HG03039 (cell line): ENCODE measurements around the gene PRR5L.

Experiments
- ATAC-seq: cut with Tn5 transposase; IDR thresholded peaks from one replicate; pipeline ENCODE4 v1.9.1; 2021; ENCODE audit warnings: mild to moderate bottlenecking, moderate library complexity; ENCODE audit not compliant: unreplicated experiment

The PRR5L gene

DNA sequence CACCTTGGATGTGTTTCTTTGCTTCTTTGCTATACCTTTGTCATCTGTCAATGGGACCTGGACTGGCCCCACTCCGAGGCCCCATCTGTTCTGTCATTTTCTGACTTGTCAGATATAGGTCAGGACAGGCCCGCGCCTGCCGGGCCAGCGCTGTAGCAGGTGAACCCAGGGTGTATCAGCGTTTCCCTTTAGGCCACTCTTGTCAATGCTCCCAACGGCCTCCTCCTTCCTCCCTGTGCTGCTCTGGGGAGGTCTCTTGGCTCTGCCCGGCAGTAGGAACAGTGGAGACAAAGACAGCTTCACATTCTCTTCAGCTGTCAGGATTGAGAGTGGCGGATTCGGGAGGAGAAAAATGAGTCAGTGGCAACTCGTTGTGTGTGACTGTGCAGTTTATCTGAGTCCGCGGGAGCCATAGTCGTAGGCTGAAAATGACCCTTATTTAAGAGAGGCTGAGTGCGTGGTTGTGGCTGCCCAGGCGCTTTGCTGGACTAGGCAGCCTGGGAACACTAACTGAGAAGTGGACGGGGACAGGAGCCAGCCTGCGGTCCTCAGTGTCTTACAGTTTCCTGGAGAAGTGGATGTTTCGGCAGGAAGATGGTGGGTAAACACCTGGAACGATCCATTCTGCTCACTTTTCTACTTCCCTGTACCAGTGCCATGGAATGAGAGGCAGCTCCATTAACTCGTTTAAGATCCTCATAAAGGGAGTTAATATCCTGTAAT lies 102.3 kb downstream of the PRR5L start:
- ATAC-seq = no peak

DNA sequence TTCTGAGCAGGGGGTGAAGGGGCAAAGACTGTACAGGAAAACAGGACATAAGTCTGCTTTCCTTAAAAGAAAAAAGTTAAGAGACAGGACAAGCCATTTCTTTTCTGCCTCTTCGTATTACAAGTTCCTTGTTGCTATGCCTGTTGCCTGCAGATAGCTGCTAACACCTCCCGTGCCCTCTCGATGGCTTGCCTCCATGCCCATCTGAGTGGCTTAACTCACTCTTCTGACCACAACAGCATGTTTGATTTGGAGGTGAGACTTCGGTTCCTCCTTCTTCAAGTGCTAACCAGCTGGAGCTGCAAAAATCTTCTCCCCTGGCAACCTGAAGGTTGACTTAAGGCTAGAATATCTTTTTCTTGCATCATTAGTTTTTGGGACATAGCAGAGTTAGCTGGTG lies 103.1 kb downstream of the PRR5L start:
- ATAC-seq = no peak

DNA sequence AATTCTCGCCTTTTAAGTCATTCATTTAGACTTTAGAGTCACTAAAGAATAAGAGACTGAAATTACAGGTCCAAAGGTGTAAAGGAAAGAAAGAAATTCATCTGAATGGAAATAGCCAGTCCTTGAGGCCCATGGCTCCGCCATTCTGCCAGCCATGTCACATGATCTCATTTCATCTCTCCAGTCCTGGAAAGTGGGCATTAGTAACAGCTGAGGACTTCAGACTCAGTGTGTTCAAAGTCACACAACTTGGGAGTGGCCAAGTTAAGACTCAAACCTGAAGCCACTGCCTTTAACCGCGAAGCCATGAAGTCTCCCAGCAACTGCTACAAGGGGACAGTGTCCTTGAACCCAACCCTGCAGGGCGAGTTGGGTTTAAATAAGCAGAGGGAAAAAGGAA lies 103.7 kb downstream of the PRR5L start:
- no peak for ATAC-seq

DNA sequence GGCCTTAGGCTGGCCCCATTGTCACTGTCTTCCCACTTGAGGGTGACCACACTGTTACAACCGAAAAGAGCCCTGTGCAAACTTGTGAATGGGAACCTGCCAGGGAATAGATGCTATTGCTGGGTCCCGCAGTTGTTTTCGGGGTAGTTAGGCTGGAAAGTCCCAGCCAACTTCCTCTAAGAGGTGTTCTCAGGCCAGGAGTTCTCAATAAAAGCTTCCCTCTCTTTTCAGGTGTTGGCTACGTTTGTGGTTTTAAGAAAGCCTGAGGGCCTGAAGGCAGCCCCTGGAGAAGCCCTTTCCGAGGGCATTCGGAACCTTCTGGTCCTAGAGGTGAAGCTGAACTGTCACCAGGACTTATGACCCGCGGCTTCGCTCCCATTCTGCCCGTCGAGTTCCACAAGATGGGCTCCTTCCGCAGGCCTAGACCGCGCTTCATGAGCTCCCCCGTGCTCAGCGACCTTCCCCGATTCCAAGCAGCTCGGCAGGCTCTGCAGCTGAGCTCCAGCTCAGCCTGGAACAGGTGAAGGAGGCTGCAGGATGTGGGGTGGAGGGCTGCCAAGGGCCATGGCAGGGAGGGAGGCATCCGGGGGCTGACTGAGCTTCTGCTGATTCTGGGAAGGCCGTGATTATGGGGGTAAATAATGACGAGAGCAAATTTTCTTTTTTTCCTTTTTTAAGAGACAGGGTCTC lies 104.8 kb downstream of the PRR5L start:
- ATAC-seq = no peak

DNA sequence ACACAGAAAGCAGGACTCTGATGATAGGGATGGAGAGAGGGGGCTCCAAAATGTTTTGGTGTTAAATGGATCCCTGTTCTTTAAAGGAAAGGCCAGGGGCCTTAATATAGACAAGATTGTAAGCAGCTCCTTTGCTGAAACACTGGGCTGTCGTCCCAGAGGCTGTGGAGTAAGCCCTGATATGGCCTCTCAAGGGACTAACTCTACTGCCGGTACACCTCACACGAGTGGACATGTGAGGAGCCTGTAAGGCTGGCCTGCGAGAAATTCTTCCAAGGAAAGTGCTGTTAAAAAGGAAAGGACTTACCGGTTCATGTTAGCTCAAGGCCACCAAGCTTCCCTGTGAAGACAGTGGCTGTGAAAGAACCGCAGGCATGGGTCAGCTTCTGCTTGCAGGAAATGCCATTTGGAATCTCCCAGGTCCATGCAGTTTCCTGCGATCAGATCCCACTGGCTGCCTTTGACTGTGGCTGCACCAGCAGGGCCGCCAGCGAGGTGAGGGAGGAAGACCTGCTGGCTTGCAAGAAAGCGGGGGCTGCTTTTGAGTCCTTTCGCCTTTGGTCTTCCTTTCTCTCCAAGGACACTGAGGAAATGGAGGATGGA lies 106.6 kb downstream of the PRR5L start:
- no peak for ATAC-seq

DNA sequence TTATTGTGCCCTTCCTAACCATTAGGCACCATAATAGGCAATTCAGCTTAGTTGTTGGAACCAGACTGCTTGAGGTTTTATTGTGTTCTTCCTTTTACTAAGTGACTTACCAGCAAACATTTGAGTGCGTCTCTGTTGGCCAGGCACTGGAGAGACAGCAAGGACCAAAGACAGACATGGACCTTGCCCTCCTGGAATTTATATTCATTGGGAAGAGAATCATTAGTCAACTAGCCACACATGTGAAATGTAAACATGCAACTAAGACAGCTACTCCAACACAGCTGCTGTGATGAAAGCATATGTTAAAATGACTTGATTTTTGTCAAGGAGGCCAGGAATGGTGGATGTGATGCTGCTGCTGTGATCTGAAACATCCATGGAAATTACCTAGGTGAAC lies 107.6 kb downstream of the PRR5L start:
- ATAC-seq = no peak

DNA sequence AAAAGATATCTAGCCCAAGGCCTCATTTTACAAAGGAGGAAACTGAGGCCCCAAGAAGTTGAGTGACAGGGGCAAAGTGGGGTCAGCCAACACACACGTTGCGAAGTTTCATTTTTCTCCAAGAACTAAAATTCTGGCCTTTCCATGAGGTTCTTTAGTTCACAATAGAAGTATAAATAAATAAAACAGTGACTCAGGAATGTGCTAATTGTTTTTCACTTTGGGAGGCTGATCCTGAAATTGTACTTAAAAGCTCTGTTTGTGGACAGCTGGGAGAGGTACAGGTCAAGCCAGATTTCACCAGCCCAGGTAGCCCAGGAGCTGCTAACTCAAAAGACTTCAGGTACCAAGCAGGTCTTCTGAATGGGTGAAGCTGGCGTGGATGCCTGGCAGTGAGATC lies 108.7 kb downstream of the PRR5L start:
- ATAC-seq = no peak

DNA sequence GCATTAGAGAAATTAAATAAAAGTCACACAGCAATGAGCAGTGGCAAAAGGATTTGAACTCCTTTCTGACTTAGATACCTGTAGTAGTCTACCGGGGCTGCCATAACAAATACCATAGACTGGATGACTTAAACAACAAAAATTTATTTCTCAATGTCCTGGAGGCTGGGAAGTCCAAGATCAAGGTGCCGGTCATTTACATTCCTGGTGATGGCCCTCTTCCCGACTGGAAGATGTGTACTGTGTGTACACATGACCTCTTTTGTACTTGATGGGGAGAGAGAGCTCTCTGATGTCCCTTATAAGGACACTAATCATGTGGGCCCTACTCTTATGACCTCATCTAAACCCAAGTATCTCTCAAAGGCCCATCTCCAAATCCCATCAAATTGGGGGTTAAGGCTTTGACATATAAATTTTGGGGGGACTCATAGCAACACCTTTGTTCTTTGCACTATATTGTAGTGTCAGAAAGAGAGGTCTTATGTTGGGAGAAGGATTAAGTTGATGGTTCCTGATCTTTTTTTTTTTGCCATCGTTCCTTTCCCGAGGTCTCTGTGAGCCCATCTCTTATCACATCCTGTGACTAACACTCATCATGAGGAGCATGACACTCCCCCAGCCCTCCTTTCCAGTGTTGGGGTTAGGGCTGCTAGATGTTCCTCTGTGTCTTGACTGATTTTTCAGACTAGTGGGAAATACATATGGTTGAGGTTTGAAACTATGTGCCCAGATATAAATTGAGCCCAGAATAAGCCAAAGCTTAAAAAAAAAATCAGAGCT lies 109.7 kb downstream of the PRR5L start:
- no peak for ATAC-seq

DNA sequence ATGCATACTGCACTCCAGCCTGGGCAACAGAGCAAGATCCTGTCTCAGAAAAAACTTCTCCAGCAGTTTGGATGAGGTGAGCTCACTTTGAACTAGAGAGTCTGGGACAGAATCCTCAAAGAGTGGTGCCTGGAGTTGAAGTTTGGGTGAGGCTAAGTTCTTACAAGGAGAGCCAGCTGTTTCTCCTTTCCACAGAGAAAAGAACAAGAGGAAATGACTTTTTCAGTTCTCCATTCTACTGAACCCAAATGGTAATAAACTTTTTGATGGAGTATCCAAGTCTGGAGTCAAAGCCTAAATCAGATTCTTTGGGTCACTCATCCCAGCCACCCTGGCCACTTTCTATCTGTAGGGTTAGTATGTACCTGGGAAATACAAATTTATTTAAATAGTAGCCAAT lies 111.3 kb downstream of the PRR5L start:
- ATAC-seq = no peak

DNA sequence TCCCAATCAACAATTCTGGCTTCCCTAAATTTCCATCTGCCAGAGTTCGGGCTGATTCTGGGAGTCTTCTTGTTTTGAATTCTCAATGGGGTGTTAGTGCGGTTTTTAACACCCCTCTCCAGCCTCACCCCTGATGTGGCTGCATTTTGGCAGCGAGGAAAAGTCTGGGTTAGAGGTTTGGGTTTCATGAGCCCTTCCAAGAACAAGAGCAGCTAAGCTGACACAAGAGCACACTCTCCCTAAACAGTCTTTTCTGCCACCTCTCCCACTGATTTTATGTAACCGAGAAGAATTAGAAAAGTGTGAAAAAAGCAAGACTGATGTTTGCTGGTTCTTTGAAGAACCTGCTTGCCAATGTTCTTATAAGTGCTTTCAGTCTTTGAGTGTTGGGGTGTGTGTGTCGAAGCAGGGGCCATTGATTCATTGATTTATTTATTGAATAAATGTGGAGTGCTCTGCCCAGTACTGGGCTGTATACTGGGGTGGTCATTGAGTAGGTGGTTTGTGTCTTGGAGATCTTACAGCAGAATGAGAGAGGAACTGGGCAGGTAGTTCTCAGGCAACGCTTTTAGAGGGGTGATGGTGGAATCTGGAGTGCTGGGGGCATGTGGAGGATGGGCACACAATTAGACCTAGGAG lies 112.5 kb downstream of the PRR5L start:
- no peak for ATAC-seq

DNA sequence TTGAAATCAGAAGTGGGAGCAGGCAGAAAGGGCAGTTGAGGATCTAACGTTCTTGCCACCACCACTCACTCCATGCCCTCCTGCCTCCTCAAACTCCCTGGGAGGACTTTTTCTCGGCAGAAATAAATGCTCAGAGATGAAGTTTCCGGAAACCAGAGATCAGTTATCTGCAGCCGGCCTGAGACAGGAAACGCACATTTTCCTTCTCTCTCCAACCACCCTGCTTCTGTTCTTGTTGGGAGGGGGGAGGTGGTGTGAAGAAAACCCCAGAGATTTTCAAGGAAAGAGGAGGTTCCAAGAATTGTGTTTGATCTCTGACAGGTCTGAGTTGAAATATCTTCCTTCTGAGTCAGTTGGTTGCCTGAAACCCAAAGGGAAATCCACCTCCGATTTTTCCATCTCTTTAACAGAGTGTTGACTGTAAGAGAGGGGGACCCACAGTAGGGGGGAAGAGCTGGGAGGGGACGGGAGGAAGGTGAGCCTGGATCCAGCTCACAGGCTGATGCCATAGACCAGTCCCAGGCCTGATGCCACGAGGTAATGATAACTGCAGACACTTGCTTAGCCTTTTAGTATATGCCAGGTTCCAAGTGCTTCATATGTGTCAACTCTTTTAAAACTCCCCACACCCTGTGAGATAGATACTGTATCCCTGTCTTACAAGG lies 113.2 kb downstream of the PRR5L start:
- ATAC-seq = no peak

DNA sequence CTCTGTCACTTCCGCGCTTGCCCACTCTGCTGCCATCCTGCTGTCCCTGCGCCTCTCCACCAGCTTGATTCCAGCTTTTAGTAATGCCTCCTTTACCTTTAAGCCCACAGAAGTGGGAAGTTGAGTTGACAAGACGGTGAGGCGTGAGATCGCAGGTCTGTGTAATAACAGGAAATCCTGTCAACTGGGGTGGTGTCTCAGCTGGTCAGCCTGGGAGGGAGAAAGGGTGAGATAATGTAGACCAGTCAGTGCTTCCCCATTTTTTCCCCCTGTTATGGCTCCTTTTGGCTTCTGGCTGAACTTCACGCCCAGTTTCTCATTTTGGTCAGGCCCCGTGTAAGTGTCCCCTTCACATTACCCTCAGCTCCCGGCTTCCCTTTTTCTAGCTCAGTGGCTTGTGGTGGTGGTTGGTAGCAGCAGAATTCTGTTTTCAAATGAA lies 115.1 kb downstream of the PRR5L start:
- ATAC-seq = peak; percentile 74

DNA sequence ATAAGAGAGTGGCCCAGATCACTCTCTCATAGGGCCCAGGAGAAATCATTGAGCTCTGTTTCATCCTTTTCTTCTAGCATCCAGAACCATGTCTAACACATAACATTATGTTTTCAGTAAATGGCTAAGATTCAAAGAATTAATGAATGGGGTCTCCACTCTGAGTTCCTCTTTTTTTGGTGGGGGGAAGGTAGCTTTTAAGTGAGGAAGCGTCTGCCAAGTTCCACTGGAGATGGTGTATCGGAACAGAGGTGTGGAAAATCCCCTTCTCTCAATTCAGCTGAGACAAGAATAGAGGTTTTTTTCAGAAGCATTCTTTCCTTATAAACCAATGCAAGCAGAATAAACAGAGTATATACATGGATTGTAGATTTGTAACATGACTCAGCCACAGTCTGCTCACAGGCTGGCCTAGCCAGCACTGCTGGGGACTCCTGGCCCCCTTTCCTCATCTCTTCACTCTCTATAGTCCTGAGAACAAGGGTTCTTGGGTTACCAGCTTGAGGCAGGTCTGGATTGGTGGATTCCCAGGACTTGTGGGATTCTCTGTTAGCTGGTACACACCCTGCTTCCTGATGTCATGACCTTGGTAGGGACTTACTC lies 116.8 kb downstream of the PRR5L start:
- no peak for ATAC-seq

DNA sequence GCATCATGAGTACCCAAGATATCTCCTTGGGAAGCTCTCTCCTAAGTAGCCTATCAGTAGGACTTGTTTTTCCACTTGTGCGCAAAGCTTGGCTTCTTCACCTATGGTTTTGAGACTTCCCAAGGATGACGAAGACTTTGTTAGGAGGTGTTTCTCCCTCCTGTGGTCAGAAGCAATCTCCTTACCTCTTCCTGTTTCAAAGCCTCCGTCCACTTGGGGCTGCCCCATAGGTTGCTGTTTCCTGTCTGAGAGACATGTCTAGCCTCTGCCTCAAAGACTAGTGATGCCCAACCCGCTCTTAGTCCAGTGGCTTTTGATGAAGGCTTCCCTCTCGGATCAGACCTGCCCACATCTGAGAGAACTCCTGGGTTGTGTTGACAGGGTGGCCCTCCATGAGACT lies 121.1 kb downstream of the PRR5L start:
- ATAC-seq = no peak

DNA sequence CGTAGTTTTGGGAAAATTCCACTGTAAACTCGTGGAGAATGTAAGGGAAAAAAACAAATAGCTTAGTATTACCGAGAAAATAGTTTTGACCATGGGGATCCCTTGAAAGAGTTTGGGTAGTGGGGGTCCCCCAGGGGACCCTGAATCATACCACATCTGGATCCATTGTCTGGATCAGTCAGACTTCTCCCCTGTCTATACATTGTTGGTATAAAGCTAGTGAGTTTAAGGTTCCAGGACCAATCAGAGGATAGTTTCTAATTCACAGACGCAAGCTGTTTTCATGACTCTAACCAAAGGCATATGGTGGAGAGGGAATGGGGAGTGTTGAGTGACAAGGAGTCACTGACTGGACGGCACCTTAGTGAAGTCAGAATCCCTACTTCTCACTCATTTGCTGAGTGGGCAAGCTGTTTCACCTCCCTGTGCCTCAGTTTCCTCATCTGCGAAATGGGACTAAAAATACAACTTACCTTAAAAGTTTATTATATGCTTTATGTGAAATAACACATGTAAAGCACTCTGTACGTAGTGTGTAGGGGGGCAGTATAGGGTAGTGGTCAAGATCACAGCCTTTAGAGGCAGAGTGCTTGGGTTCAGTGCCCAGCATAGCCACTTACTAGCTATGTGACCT lies 123.8 kb downstream of the PRR5L start:
- ATAC-seq = no peak

DNA sequence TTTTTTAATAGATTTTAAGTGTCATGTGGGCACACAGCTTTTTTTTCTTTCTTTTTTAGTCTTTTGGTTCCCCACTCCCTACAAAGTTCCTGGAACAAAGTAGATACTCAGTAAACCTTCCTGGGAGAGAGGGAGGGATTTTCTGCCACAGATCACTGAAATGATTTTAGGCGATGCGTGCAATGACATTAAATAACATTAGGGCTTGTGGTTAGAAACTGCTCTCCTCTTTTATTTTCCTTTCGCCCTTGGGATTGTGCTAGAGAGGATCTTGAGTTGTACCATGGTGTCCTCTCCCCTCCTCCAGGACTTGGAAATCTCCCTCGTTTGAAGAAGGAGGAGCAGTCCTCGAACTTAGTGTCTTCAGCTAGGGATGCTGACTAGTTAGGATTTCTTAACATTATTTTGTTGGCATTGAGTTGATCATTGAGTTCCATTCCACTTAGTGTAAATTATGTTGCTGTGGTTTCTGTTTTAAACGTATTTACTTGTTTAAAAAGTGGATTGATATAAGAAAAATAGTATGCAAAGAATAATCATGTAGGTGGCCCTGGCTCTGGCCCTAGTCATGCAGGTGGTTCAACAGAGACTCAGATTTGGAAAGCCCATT lies 125.6 kb downstream of the PRR5L start:
- no peak for ATAC-seq

DNA sequence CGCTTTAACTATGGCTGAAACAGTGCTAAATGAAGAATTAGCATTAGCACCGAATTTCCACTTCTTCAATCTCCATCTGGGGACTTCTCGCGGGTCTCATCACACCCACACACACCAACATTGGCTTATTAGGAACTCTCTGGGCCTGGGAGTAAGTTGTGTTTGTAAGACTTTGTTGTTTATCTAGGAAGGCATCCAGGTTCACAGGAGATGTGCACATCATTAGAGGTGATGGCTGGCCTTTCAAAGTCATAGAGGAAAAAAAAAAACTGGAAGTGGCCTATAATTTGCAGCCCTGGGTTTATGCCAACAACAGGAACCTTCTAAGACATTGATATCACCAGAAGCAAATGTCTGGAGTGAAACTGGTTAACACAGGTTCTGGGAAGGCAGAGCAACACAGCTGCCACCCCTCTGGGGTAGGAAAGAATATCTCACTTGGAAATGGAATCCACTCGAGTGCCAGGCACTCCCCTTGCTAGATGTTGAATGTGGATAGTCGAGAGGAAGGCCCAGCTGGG lies 129.5 kb downstream of the PRR5L start:
- ATAC-seq = no peak

DNA sequence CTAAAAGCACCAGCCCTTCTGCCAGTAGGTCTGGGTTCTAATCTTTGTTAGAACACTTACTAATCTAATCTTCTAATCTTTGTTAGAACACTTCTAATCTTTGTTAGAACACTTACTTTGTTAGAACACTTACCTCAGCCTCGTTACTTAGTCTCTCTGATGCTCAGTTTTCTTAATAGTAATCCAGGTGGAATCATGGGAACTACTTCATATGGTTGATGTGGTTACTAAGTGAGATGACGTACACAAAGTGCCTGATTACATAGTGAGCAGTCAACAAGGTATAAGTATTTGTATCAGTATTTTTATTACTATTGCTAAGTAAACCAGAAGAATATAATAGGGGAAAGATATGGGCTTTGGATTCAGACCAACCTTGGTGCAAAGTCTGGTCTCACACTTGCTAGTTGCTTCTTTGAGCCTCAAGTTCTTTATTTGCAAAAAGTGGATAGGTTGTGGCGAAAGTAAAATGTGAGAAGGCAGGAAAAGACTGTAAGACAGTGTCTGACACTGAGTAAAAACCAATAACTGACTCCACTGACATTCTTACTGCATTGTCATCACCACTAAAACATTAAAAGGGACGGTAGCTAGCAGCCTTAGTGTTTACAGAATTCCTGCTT lies 130.2 kb downstream of the PRR5L start:
- ATAC-seq = no peak

DNA sequence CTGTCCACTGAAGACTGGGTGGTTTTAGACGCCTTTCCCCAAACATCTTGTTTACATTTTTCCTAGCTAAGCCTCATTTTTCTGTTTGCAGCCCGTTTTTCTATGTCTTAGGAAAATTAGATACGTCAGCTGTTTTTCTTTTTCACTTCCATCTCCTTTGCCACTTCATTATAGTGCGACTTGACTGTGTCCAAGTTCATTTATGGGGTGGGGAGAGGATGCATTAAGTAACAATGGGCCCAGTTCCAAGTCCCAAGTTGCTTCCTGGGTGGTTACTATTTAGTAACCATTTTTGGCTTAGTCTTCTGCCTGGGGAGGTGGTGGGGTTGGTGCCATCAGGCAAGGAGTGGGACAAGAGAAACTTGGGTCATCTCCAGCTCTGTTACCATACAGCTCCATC lies 131.0 kb downstream of the PRR5L start:
- ATAC-seq = no peak
